Neuron (in vitro differentiated cells): ENCODE results near the gene ACER3.
"Not testable (repeated sequence)": the region's sequence is repeated elsewhere in the genome, so short reads cannot be mapped to it uniquely, and the experiment has no call there.

Source experiments
- H2AFZ ChIP-seq: one replicate; pipeline ENCODE4 v1.6.1; 2013; ENCODE audit warnings: low read depth, mild to moderate bottlenecking, inconsistent platforms, low read length, moderate library complexity
- H3K27me3 ChIP-seq: one replicate; pipeline ENCODE4 v1.6.1; 2013; ENCODE audit warnings: low read length; ENCODE audit not compliant: insufficient read depth
- H3K36me3 ChIP-seq: one replicate; pipeline ENCODE4 v1.6.1; 2013; ENCODE audit warnings: low read length; ENCODE audit not compliant: insufficient read depth
- H3K4me1 ChIP-seq: one replicate; pipeline ENCODE4 v1.6.1; 2013; ENCODE audit warnings: low read length; ENCODE audit not compliant: insufficient read depth
- H3K4me3 ChIP-seq: 2 replicates; pipeline ENCODE4 v1.5.1; 2013; ENCODE audit warnings: mild to moderate bottlenecking, low read length, moderate library complexity
- H3K9me3 ChIP-seq: one replicate; pipeline ENCODE4 v1.6.1; 2013; ENCODE audit warnings: low read length

Gene ACER3

GRCh38 chr11:76843907-76844306 is 16.8 kb upstream of the ACER3 start:
- Histone ChIP-seq H3K36me3 (no peaks in the 10 kb centered on the region), H3K27me3 (no peaks in the 10 kb centered on the region), H3K4me1 (peaks cover 6% of the 10 kb centered on the region), H2AFZ (no peak overlapping the region), H3K4me3 (no peak overlapping the region), H3K9me3 (no peaks in the 10 kb centered on the region)

GRCh38 chr11:76844511-76844910 is 16.2 kb upstream of the ACER3 start:
- no peaks in the 10 kb centered on the region for H3K4me1 ChIP-seq
- no peaks in the 10 kb centered on the region for H3K27me3 ChIP-seq
- no peaks in the 10 kb centered on the region for H3K36me3 ChIP-seq
- H2AFZ ChIP-seq = no peak overlapping the region
- no peak overlapping the region for H3K4me3 ChIP-seq
- no peaks in the 10 kb centered on the region for H3K9me3 ChIP-seq

GRCh38 chr11:76845069-76845468 is 15.6 kb upstream of the ACER3 start:
- Histone ChIP-seq H3K9me3 (no peaks in the 10 kb centered on the region), H3K4me1 (no peaks in the 10 kb centered on the region), H2AFZ (no peak overlapping the region), H3K36me3 (no peaks in the 10 kb centered on the region), H3K4me3 (no peak overlapping the region), H3K27me3 (peaks cover under 1% of the 10 kb centered on the region)

- no peaks in the 10 kb centered on the region for H3K9me3 ChIP-seq
- no peak overlapping the region for H3K4me3 ChIP-seq
- no peaks in the 10 kb centered on the region for H3K36me3 ChIP-seq
- no peaks in the 10 kb centered on the region for H3K4me1 ChIP-seq
- peaks cover 4% of the 10 kb centered on the region for H3K27me3 ChIP-seq
- no peak overlapping the region for H2AFZ ChIP-seq
These were observed 14.3 kb upstream of the ACER3 start for GRCh38 chr11:76846441-76846840.

- Histone ChIP-seq H3K4me3 (no peak overlapping the region), H3K36me3 (no peaks in the 10 kb centered on the region), H3K27me3 (peaks cover 4% of the 10 kb centered on the region), H3K9me3 (no peaks in the 10 kb centered on the region), H2AFZ (no peak overlapping the region), H3K4me1 (no peaks in the 10 kb centered on the region)
These were observed 11.3 kb upstream of the ACER3 start for GRCh38 chr11:76849376-76849775.

GRCh38 chr11:76850130-76850529 is 10.6 kb upstream of the ACER3 start:
- H3K4me1 ChIP-seq = no peaks in the 10 kb centered on the region
- peaks cover 4% of the 10 kb centered on the region for H3K27me3 ChIP-seq
- H3K36me3 ChIP-seq = no peaks in the 10 kb centered on the region
- H3K9me3 ChIP-seq = no peaks in the 10 kb centered on the region
- no peak overlapping the region for H3K4me3 ChIP-seq
- H2AFZ ChIP-seq = no peak overlapping the region

- Histone ChIP-seq H3K36me3 (no peaks in the 10 kb centered on the region), H3K27me3 (peaks cover 4% of the 10 kb centered on the region), H3K4me3 (no peak overlapping the region), H3K9me3 (no peaks in the 10 kb centered on the region), H2AFZ (no peak overlapping the region), H3K4me1 (no peaks in the 10 kb centered on the region)
These were observed 9.9 kb upstream of the ACER3 start for GRCh38 chr11:76850815-76851214.

GRCh38 chr11:76854709-76855108 is 6.0 kb upstream of the ACER3 start:
- no peaks in the 10 kb centered on the region for H3K36me3 ChIP-seq
- H3K4me3 ChIP-seq = no peak overlapping the region
- no peaks in the 10 kb centered on the region for H3K9me3 ChIP-seq
- H3K27me3 ChIP-seq = peaks cover 4% of the 10 kb centered on the region
- no peaks in the 10 kb centered on the region for H3K4me1 ChIP-seq
- no peak overlapping the region for H2AFZ ChIP-seq

GRCh38 chr11:76855670-76856069 is 5.0 kb upstream of the ACER3 start:
- H3K36me3 ChIP-seq, H3K9me3 ChIP-seq, H3K4me1 ChIP-seq, H3K27me3 ChIP-seq, H3K4me3 ChIP-seq, H2AFZ ChIP-seq: not testable (repeated sequence)

- Histone ChIP-seq H2AFZ (no peak overlapping the region), H3K9me3 (no peaks in the 10 kb centered on the region), H3K36me3 (no peaks in the 10 kb centered on the region), H3K4me3 (no peak overlapping the region), H3K27me3 (no peaks in the 10 kb centered on the region), H3K4me1 (peaks cover 5% of the 10 kb centered on the region)
These were observed 4.6 kb upstream of the ACER3 start for GRCh38 chr11:76856106-76856505.

GRCh38 chr11:76856571-76856970 is 4.1 kb upstream of the ACER3 start:
- Histone ChIP-seq H3K36me3 (no peaks in the 10 kb centered on the region), H2AFZ (no peak overlapping the region), H3K9me3 (no peaks in the 10 kb centered on the region), H3K27me3 (no peaks in the 10 kb centered on the region), H3K4me3 (no peak overlapping the region), H3K4me1 (peaks cover 6% of the 10 kb centered on the region)

- peaks cover 17% of the 10 kb centered on the region for H3K4me1 ChIP-seq
- no peaks in the 10 kb centered on the region for H3K27me3 ChIP-seq
- no peaks in the 10 kb centered on the region for H3K9me3 ChIP-seq
- no peaks in the 10 kb centered on the region for H3K36me3 ChIP-seq
- no peak overlapping the region for H2AFZ ChIP-seq
- H3K4me3 ChIP-seq = no peak overlapping the region
These were observed 2.8 kb upstream of the ACER3 start for GRCh38 chr11:76857781-76858410.

- no peaks in the 10 kb centered on the region for H3K9me3 ChIP-seq
- H3K27me3 ChIP-seq = no peaks in the 10 kb centered on the region
- no peak overlapping the region for H3K4me3 ChIP-seq
- peaks cover 5% of the 10 kb centered on the region for H3K36me3 ChIP-seq
- peak overlapping the region; percentile 70 for H2AFZ ChIP-seq
- H3K4me1 ChIP-seq = peaks cover 21% of the 10 kb centered on the region
These were observed 950 bp upstream of the ACER3 start for GRCh38 chr11:76859708-76860227.

- Histone ChIP-seq H3K36me3 (peaks cover 8% of the 10 kb centered on the region), H3K27me3 (no peaks in the 10 kb centered on the region), H3K9me3 (no peaks in the 10 kb centered on the region), H3K4me1 (peaks cover 21% of the 10 kb centered on the region), H2AFZ (no peak overlapping the region), H3K4me3 (peak overlapping the region; percentile 100)
These were observed 804 bp downstream of the ACER3 start for GRCh38 chr11:76861490-76861953.
